Choroid plexus epithelial cell (primary cell): Measurements from ENCODE around the gene NAGLU.

Experiments
- DNase-seq: peaks from one replicate; pipeline ENCODE4 v3.0.0-alpha.2; 2010; ENCODE audit warnings: low read depth
- H3K4me3 ChIP-seq: 2 replicates; pipeline ENCODE4 v1.5.1; 2011; ENCODE audit warnings: low read depth, mild to moderate bottlenecking, control low read depth, low read length, moderate library complexity
- CTCF ChIP-seq: conservative IDR thresholded peaks from 2 replicates; pipeline ENCODE4 v1.5.1; 2011; ENCODE audit warnings: low read depth, mild to moderate bottlenecking, control low read depth, inconsistent platforms, low read length, moderate library complexity

Gene NAGLU

GRCh38 chr17:42560246-42560645 lies 24.2 kb downstream of the NAGLU start:
- no peak for DNase-seq
- no peak for TF ChIP-seq CTCF
- H3K4me3 ChIP-seq = no peak overlapping the region

- H3K4me3 ChIP-seq = peak within 1 kb of the TSS; percentile 88
- DNase-seq = peak; percentile 99
- no peak for TF ChIP-seq CTCF
Observed at GRCh38 chr17:42561897-42562387, 25.9 kb downstream of the NAGLU start, which contains the start of gene COASY. Gene COASY, plus strand, starts transcription at chr17:42562148. Its CDS starts 475 bp downstream, at chr17:42562623.

- peak; percentile 57 for DNase-seq
- no peak for TF ChIP-seq CTCF
- peak overlapping the region; percentile 88 for H3K4me3 ChIP-seq
Observed at GRCh38 chr17:42562388-42563142, 26.5 kb downstream of the NAGLU start.

- TF ChIP-seq CTCF = no peak
- no peak for DNase-seq
Observed at GRCh38 chr17:42563143-42563509, 27.1 kb downstream of the NAGLU start.

GRCh38 chr17:42563543-42563942 lies 27.5 kb downstream of the NAGLU start:
- DNase-seq = no peak
- peak overlapping the region; percentile 88 for H3K4me3 ChIP-seq
- no peak for TF ChIP-seq CTCF

More at GRCh38 chr17:42563143-42563509, 27.1 kb downstream of the NAGLU start:
- H3K4me3 ChIP-seq = peak overlapping the region; percentile 88

GRCh38 chr17:42563950-42564349 lies 27.9 kb downstream of the NAGLU start:
- DNase-seq = no peak
- H3K4me3 ChIP-seq = no peak overlapping the region
- TF ChIP-seq CTCF = no peak
